Adrenal gland (tissue), 12 donors: Measurements from ENCODE around the gene TEX35. TPM values are rescaled to one million over a fixed set of nuclear protein-coding genes. Genes with fewer than 3 reads are reported as not detected.
A peak's percentile ranks its signal among the peaks of the same experiment; 100 is the strongest.

Source experiments
- DNase-seq, 7 donors: peaks; one replicate each; pipeline ENCODE4 v3.0.0-alpha.2; 2019 to 2020
- H3K27ac ChIP-seq, 5 donors: fragments of 200-600 bp; sonication (generic) in 4 of 5; 1 replicate in 3 of 5; 2 replicates in 2 of 5; pipeline versions ENCODE4 v1.5.1 to v1.8.0; 2016 to 2020; ENCODE audit warnings: mild to moderate bottlenecking in 1 of 5
- H3K27me3 ChIP-seq: fragments of 200-600 bp; 2 replicates; pipeline ENCODE4 v1.8.0; 2021
- H3K36me3 ChIP-seq, 2 donors: fragments of 200-600 bp; replicated peaks in 1 of 2; 1 replicate in 1 of 2; 2 replicates in 1 of 2; pipeline versions ENCODE4 v1.5.1 to v1.8.0; 2018 to 2022
- H3K4me1 ChIP-seq, 2 donors: fragments of 200-600 bp; replicated peaks in 1 of 2; 1 replicate in 1 of 2; 2 replicates in 1 of 2; pipeline versions ENCODE4 v1.5.1 to v1.8.0; 2018 to 2021
- H3K4me3 ChIP-seq, 4 donors: fragments of 200-600 bp; sonication (generic) in 3 of 4; one replicate each; pipeline ENCODE4 v1.5.1; 2016 to 2018
- H3K9me3 ChIP-seq, 3 donors: fragments of 200-600 bp; sonication (generic) in 1 of 3; replicated peaks in 1 of 3; 1 replicate in 2 of 3; 2 replicates in 1 of 3; pipeline versions ENCODE4 v1.5.1 to v1.8.0; 2016 to 2021
- POLR2A ChIP-seq, 2 donors: fragments of 450-650 bp; IDR thresholded peaks; one replicate each; pipeline ENCODE4 v1.6.1; 2017; ENCODE audit warnings: antibody characterized with exemption in 2 of 2, mild to moderate bottlenecking in 2 of 2, moderate library complexity in 1 of 2
- WGBS, 4 donors: extraction: QIAGEN DNeasy Blood & Tissue Kit in 2 of 4; methylation state at CpG; one replicate each; pipeline versions ENCODE4 v1.1.5 to v1.1.7; 2013 to 2017; 5-methylcytosine and 5-hydroxymethylcytosine counted together
- intact Hi-C, 2 donors: fragments of 100-400 bp; cut with DNase I; formaldehyde crosslinking; loops; one replicate each; pipeline versions ENCODE4 v1.14.1 to v1.15.0; 2022 to 2023
- polyA plus RNA-seq, 3 donors: library from polyadenylated mRNA; stranded (reverse); fragments of 200-250 nt in 2 of 3; fragments of 350-450 nt in 1 of 3; fragmentation: Illumina TruSeq in 1 of 3; extraction: RNeasy Lipid Tissue Mini Kit (QIAGEN cat#74804) in 1 of 3; gene quantifications; one replicate each; pipeline ENCODE4 v1.2.3, GENCODE V29; 2013 to 2014
- total RNA-seq, 9 donors: library from RNA; depleted of rRNA in 4 of 9; stranded (reverse); fragments of >200 nt in 4 of 9; fragments of 120-200 nt in 1 of 9; fragmentation: NEBNext Ultra II Directional in 1 of 9; extraction: Animal tissue kit (Norgen Biotek cat#: 25700) in 1 of 9; gene quantifications; one replicate each; pipeline versions ENCODE4 v1.1.0 to v1.2.4, GENCODE V29; 2013 to 2023
- TF ChIP-seq, protein P1 (sequence below), 6 experiments: fragments of 450-650 bp in 4 of 6; fragments of 200-600 bp in 2 of 6; sonication (generic) in 1 of 6; IDR thresholded peaks; 1 replicate in 5 of 6; 2 replicates in 1 of 6; pipeline versions ENCODE4 v1.5.1 to v1.8.0; 2016 to 2021; ENCODE audit warnings: antibody characterized with exemption in 6 of 6, mild to moderate bottlenecking in 2 of 6, moderate library complexity in 1 of 6
- donor health status: healthy with polysubstance abuse.
- donor health status: Bipolar disorder and iron deficiency.
- donor health status: DM: yes; HTN: yes; CAD: no.
- donor health status: DM: no; HTN: no; CAD: no.
- donor health status: DM: no; HTN: no; CAD: no.
- donor health status: DM: yes; HTN: yes; CAD: no.

TEX35 gene
- total and polyA plus RNA-seq, 12 donors = not detected

GRCh38 chr1:178506669-178507068 lies 6.2 kb upstream of the TEX35 start:
- no peaks in the 10 kb centered on the region for H3K27me3 ChIP-seq
- no peaks in the 10 kb centered on the region for H3K4me1 ChIP-seq
- no peak for TF ChIP-seq POLR2A (IDR thresholded peaks at IDR 0.05)
- TF ChIP-seq, protein P1, sequence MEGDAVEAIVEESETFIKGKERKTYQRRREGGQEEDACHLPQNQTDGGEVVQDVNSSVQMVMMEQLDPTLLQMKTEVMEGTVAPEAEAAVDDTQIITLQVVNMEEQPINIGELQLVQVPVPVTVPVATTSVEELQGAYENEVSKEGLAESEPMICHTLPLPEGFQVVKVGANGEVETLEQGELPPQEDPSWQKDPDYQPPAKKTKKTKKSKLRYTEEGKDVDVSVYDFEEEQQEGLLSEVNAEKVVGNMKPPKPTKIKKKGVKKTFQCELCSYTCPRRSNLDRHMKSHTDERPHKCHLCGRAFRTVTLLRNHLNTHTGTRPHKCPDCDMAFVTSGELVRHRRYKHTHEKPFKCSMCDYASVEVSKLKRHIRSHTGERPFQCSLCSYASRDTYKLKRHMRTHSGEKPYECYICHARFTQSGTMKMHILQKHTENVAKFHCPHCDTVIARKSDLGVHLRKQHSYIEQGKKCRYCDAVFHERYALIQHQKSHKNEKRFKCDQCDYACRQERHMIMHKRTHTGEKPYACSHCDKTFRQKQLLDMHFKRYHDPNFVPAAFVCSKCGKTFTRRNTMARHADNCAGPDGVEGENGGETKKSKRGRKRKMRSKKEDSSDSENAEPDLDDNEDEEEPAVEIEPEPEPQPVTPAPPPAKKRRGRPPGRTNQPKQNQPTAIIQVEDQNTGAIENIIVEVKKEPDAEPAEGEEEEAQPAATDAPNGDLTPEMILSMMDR (IDR thresholded peaks at IDR 0.05) = no peak
- no peak overlapping the region for H3K4me3 ChIP-seq
- DNase-seq = no peak
- no peak overlapping the region for H3K27ac ChIP-seq
- intact Hi-C loops = no loop called here
- no peaks in the 10 kb centered on the region for H3K9me3 ChIP-seq
- H3K36me3 ChIP-seq = no peaks in the 10 kb centered on the region
- whole genome bisulfite sequencing, 4 donors = 84 to 92% (median 86%) methylated on average over 6 of the region's 6 CpGs

- Histone ChIP-seq H3K9me3 (no peaks in the 10 kb centered on the region), H3K36me3 (no peaks in the 10 kb centered on the region), H3K4me1 (no peaks in the 10 kb centered on the region), H3K27me3 (no peaks in the 10 kb centered on the region), H3K4me3 (no peak overlapping the region), H3K27ac (no peak overlapping the region)
- TF ChIP-seq POLR2A (IDR thresholded peaks at IDR 0.05) = no peak
- DNase-seq = no peak
- WGBS, 4 donors = 84 to 86% (median 85%) methylated on average over 5 of the region's 5 CpGs
- intact Hi-C loops = no loop called here
Measured at GRCh38 chr1:178509414-178510007, 3.4 kb upstream of the TEX35 start.

DNA sequence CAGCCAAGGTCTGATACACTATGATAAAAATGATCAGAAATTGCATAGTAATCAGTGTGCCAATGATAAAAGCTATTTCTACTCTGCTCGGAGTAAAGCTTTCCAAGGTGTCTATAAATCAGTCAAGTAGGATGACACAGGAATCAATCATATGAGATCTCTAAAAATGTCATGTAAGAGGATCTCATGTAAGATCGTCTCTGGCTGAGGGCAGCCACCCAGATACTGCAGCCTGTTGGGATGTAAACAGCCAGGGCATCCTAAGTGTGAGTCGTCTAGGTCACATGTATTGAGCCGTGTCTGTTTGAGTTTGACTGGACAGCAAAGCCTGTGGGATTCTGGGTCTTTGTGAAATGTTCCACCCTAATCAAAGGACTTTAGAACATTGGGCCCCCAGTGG lies 2.8 kb upstream of the TEX35 start:
- no peak for DNase-seq
- intact Hi-C loops = no loop called here
- H3K4me1 ChIP-seq = no peaks in the 10 kb centered on the region
- H3K9me3 ChIP-seq = no peaks in the 10 kb centered on the region
- 74 to 85% (median 78%) methylated on average over 4 of the region's 4 CpGs for WGBS, 4 donors
- no peaks in the 10 kb centered on the region for H3K36me3 ChIP-seq
- no peak overlapping the region for H3K4me3 ChIP-seq
- H3K27ac ChIP-seq = no peak overlapping the region
- H3K27me3 ChIP-seq = no peaks in the 10 kb centered on the region
- TF ChIP-seq, protein P1 (IDR thresholded peaks at IDR 0.05) = no peak
- TF ChIP-seq POLR2A (IDR thresholded peaks at IDR 0.05) = no peak

DNA sequence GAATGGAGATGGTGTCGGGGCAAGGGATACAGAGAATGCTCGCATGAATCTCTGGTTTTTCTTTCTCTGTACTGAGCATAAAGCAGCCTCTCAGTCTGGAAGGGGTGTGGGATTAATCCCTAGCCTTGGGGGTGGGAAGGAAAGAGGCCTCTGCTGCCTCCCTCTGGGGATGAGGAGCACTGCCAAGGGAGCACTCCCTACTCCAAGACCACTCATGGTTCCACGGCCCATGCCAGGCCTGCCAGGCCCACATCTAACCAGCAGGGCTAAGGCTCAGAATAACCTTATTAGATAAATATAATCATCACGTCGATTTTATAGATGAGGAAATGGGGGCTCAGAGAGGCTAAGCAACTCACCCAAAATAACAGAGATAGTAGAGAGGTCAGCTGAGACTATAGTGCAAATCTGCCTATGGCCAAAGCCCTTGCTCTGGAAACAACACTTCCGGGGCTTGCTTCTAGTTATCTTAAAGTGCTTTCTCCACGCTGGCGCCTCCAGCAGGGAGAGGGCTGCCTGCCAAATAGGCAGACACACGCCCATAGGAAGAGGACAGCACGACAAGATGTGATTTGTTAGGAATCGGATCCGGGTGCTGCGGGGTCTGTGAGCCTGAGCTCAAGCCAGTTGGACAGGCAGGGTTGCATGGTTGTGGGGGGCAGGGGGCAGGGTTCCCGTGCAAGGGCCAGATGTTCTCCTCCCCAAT lies 522 bp downstream of the TEX35 start:
- H3K9me3 ChIP-seq = no peaks in the 10 kb centered on the region
- no peak overlapping the region for H3K4me3 ChIP-seq
- no peaks in the 10 kb centered on the region for H3K36me3 ChIP-seq
- H3K27ac ChIP-seq = no peak overlapping the region
- TF ChIP-seq POLR2A (IDR thresholded peaks at IDR 0.05) = no peak
- intact Hi-C loops = no loop called here
- 59 to 84% (median 73%) methylated on average over 13 to 14 of the region's 14 CpGs for WGBS, 4 donors
- DNase-seq = peak in 1 of 7 donors; percentile 26
- H3K4me1 ChIP-seq = no peaks in the 10 kb centered on the region
- no peaks in the 10 kb centered on the region for H3K27me3 ChIP-seq

GRCh38 chr1:178516110-178516509 lies 3.2 kb downstream of the TEX35 start:
- H3K4me1 ChIP-seq = no peaks in the 10 kb centered on the region
- 86 to 94% (median 89%) methylated on average over 4 of the region's 4 CpGs for WGBS, 4 donors
- TF ChIP-seq POLR2A (IDR thresholded peaks at IDR 0.05) = no peak
- TF ChIP-seq, protein P1 (IDR thresholded peaks at IDR 0.05) = no peak
- H3K36me3 ChIP-seq = no peaks in the 10 kb centered on the region
- no peak overlapping the region for H3K4me3 ChIP-seq
- no peak for DNase-seq
- no peaks in the 10 kb centered on the region for H3K27me3 ChIP-seq
- H3K27ac ChIP-seq = no peak overlapping the region
- intact Hi-C loops = no loop called here
- no peaks in the 10 kb centered on the region for H3K9me3 ChIP-seq
